Gastroesophageal sphincter (tissue), 4 donors: ENCODE measurements around the gene IPCEF1. TPM values are rescaled to one million over a fixed set of nuclear protein-coding genes. Genes with fewer than 3 reads are reported as not detected.

Experiments used
- ATAC-seq: fragments of 150-250 bp; one replicate; pipeline ENCODE4 v1.9.1; 2016; ENCODE audit warnings: mild to moderate bottlenecking, moderate library complexity
- H3K27ac ChIP-seq, 4 donors: fragments of 200-600 bp; sonication (generic) in 3 of 4; 1 replicate in 3 of 4; 2 replicates in 1 of 4; pipeline ENCODE4 v1.5.1; 2016 to 2019
- H3K27me3 ChIP-seq: fragments of 200-600 bp; sonication (generic); one replicate; pipeline ENCODE4 v1.5.1; 2019
- H3K36me3 ChIP-seq, 2 donors: fragments of 200-600 bp; sonication (generic); one replicate each; pipeline ENCODE4 v1.5.1; 2019; ENCODE audit warnings: control low read depth in 1 of 2
- H3K4me1 ChIP-seq, 3 donors: fragments of 200-600 bp; sonication (generic); 1 replicate in 2 of 3; 2 replicates in 1 of 3; pipeline ENCODE4 v1.5.1; 2016 to 2019; ENCODE audit warnings: control low read depth in 2 of 3
- H3K4me3 ChIP-seq, 2 donors: fragments of 200-600 bp; sonication (generic); one replicate each; pipeline ENCODE4 v1.5.1; 2019; ENCODE audit warnings: mild to moderate bottlenecking in 1 of 2, moderate library complexity in 1 of 2
- H3K9me3 ChIP-seq, 3 donors: fragments of 200-600 bp; sonication (generic); one replicate each; pipeline ENCODE4 v1.5.1; 2017 to 2019; ENCODE audit warnings: control low read depth in 2 of 3
- EP300 ChIP-seq: sonication (generic); formaldehyde crosslinking; IDR thresholded peaks from one replicate; pipeline ENCODE4 v1.6.1; 2017; ENCODE audit warnings: antibody characterized with exemption, mild to moderate bottlenecking
- POLR2A ChIP-seq, 2 donors: fragments of 450-650 bp; IDR thresholded peaks; one replicate each; pipeline ENCODE4 v1.6.1; 2017; ENCODE audit warnings: antibody characterized with exemption in 2 of 2, mild to moderate bottlenecking in 2 of 2, moderate library complexity in 1 of 2
- POLR2AphosphoS5 ChIP-seq: sonication (generic); formaldehyde crosslinking; IDR thresholded peaks from one replicate; pipeline ENCODE4 v1.6.1; 2017; ENCODE audit warnings: antibody characterized with exemption
- WGBS, 2 donors: methylation state at CpG; one replicate each; pipeline ENCODE4 v1.1.5; 2018; ENCODE audit warnings: low coverage in 1 of 2; 5-methylcytosine and 5-hydroxymethylcytosine counted together
- total RNA-seq, 4 donors: library from RNA; depleted of rRNA; stranded (reverse); fragments of >200 nt; gene quantifications; one replicate each; pipeline ENCODE4 v1.1.0, GENCODE V29; 2016
- TF ChIP-seq, protein P1 (sequence below), 4 experiments: fragments of 200-600 bp in 2 of 4; fragments of 450-650 bp in 2 of 4; sonication (generic) in 1 of 4; IDR thresholded peaks; one replicate each; pipeline ENCODE4 v1.5.1; 2017 to 2019; ENCODE audit warnings: antibody characterized with exemption in 4 of 4, mild to moderate bottlenecking in 2 of 4, moderate library complexity in 2 of 4

Gene IPCEF1
- total RNA-seq, 4 donors from 2014 or later: 0.27 to 7.3 (median 1.2) TPM

DNA sequence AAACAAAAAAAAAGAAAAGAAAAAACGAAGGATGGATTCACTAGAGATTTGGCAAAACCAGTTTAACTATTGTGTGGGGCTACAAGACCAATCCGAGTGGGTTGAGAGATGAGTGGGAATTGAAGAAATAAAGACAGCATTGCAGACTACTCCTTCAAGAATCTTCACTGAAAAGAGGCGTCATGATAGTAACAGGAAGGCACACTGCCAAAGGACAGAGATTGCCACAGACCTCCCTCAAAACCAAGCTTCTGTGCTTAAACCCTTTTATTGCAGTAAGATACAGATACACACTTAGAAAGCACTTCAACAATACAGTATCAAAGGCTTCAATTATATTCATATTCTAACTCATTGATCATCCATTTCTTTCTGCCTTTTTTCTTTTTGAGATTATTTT is 103.9 kb downstream of the IPCEF1 start:
- no peak overlapping the region for H3K4me3 ChIP-seq
- H3K27ac ChIP-seq: no peak overlapping the region
- H3K27me3 ChIP-seq: no peaks in the 10 kb centered on the region
- H3K9me3 ChIP-seq: peaks cover 0 to 10% (median 0%) of the 10 kb centered on the region in 3 donors
- no peak for ATAC-seq
- H3K4me1 ChIP-seq: no peaks in the 10 kb centered on the region
- no peak for TF ChIP-seq POLR2A (IDR thresholded peaks at IDR 0.05)
- TF ChIP-seq POLR2AphosphoS5: no peak
- H3K36me3 ChIP-seq: no peaks in the 10 kb centered on the region
- 57 to 70% methylated on average over 3 of the region's 3 CpGs for WGBS, 2 donors

DNA sequence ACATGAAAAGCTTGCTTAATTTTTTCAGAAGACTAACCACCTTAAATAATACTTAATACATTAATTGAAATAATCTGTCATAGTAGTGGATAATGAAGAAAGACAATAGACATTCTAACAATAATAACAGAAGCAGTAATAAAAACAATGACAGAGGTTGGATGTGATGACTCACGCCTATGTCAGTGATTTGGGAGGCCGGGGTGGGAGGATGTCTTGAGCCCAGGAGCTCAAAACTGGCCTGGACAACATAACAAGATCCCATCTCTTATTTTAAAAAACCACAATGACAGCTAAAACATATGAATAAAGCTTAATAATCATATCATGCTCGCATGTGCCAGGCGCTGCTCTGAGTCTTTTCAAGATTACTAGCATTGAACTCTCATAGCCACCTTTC is 105.5 kb downstream of the IPCEF1 start:
- 79 to 80% methylated on average over 4 of the region's 4 CpGs for WGBS, 2 donors
- Histone ChIP-seq H3K36me3 (no peaks in the 10 kb centered on the region), H3K9me3 (peaks cover 0 to 9% (median 0%) of the 10 kb centered on the region in 3 donors), H3K4me3 (no peak overlapping the region), H3K4me1 (no peaks in the 10 kb centered on the region), H3K27me3 (no peaks in the 10 kb centered on the region), H3K27ac (no peak overlapping the region)
- no peak for ATAC-seq
- no peak for TF ChIP-seq EP300

DNA sequence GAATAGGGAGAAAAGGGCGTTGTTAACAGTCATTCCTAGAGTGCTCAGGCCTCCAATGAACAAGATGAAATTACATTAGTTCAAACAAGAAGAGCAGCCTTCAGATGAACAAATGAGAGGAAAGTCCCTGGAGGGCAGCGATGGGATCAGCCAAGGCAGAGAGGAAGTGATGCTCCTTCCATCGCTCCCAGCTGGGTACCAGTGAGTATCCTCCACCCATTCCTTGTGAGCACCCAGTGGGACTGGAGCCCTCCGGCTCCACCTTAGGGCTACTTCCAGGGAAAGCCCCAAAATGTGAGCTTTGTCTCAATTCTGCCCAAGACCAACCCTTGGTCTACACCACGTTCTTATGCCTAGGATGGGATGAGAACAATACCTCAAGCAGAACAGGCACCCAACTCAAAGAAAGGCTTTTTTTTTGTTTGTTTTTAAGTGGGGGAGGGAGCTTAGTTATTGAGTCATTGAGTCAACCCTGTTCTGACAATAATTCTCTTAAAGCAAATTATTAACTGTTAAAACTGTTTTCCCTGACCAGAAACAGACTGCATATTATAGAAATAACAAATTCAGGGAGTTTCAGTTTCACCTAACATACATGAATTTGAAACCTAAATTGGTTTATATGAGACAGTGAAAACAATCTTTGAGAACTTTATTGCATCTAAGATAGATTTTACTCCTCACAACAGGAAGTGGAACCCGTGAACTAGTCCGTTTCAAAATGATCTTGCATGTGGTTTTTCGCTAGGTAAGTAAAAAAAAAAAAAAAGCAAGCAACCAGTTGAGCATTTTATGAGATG is 106.9 kb downstream of the IPCEF1 start:
- H3K4me1 ChIP-seq: no peaks in the 10 kb centered on the region
- no peak overlapping the region for H3K4me3 ChIP-seq
- no peaks in the 10 kb centered on the region for H3K9me3 ChIP-seq
- H3K27ac ChIP-seq: no peak overlapping the region
- H3K36me3 ChIP-seq: no peaks in the 10 kb centered on the region
- TF ChIP-seq POLR2A (IDR thresholded peaks at IDR 0.05): no peak
- WGBS, 2 donors: 86 to 90% methylated on average over 5 to 7 of the region's 8 CpGs
- H3K27me3 ChIP-seq: no peaks in the 10 kb centered on the region
- ATAC-seq: no peak

DNA sequence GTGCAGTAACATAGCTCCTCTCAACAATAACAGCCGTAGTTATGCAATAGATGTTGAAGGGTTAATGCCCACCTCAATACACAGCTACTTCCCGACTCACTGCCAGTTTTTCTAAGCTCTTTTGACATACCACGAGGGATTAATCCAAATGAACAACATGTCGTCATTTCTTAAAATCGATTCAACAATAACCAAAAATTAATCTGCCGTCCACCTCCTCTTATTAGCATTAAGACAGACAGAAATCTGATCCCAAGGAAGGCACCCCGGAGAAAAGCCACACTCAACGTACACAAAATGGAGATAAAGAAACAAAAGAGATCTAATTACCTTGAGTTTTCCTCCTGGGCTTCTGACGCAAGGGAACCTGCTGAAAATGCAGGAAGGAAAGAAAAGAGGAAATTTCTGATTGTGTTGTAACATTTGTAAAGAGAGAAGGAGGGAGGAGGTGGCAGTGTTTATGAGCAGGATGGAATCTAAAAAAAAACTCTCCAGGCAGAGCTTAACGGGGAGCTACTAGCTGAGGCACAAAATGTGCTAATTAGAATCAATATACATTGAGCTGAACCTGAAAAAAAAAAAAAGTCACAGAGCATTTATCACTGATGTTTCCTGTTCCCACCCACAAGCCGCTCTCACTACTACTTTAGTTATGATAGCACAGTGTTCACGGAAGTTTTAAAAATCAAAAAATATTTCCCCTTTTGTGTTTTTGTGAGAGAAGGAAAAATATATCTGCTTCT is 109.3 kb downstream of the IPCEF1 start:
- H3K4me3 ChIP-seq: peak overlapping the region in 1 of 2 donors; percentile 21
- H3K27ac ChIP-seq: no peak overlapping the region
- H3K27me3 ChIP-seq: no peaks in the 10 kb centered on the region
- H3K9me3 ChIP-seq: no peaks in the 10 kb centered on the region
- 28 to 37% methylated on average over 7 to 12 of the region's 12 CpGs for WGBS, 2 donors
- no peaks in the 10 kb centered on the region for H3K4me1 ChIP-seq
- TF ChIP-seq POLR2A (IDR thresholded peaks at IDR 0.05): no peak
- TF ChIP-seq, protein P1, sequence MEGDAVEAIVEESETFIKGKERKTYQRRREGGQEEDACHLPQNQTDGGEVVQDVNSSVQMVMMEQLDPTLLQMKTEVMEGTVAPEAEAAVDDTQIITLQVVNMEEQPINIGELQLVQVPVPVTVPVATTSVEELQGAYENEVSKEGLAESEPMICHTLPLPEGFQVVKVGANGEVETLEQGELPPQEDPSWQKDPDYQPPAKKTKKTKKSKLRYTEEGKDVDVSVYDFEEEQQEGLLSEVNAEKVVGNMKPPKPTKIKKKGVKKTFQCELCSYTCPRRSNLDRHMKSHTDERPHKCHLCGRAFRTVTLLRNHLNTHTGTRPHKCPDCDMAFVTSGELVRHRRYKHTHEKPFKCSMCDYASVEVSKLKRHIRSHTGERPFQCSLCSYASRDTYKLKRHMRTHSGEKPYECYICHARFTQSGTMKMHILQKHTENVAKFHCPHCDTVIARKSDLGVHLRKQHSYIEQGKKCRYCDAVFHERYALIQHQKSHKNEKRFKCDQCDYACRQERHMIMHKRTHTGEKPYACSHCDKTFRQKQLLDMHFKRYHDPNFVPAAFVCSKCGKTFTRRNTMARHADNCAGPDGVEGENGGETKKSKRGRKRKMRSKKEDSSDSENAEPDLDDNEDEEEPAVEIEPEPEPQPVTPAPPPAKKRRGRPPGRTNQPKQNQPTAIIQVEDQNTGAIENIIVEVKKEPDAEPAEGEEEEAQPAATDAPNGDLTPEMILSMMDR (IDR thresholded peaks at IDR 0.05): no peak
- TF ChIP-seq POLR2AphosphoS5: no peak
- no peak for TF ChIP-seq EP300
- H3K36me3 ChIP-seq: no peaks in the 10 kb centered on the region
- ATAC-seq: no peak

DNA sequence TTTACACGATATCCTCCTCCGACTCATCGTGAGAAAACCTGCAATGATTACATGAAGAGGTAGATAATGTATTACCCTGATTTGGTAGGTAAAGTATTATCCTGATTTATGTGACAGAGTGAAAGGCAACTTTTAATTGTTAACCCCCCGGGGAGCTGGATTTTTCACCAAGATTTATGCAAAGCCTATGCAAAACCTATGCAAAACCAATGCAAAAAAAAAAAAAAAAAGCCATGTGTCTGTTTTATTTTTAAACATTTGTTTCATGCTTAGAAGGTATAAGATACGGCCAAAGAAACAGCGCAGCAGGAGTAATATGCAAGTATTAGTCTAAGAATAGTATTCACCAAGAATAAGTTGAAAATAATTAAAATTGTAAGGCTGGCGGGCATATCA is 109.9 kb downstream of the IPCEF1 start:
- TF ChIP-seq, protein P1 (IDR thresholded peaks at IDR 0.05): no peak
- TF ChIP-seq POLR2A (IDR thresholded peaks at IDR 0.05) (no peak), POLR2AphosphoS5 (no peak), EP300 (no peak)
- no peaks in the 10 kb centered on the region for H3K36me3 ChIP-seq
- peak overlapping the region in 1 of 2 donors; percentile 21 for H3K4me3 ChIP-seq
- no peak overlapping the region for H3K27ac ChIP-seq
- 73 to 74% methylated on average over 7 of the region's 7 CpGs for WGBS, 2 donors
- no peaks in the 10 kb centered on the region for H3K9me3 ChIP-seq
- no peak for ATAC-seq
- H3K4me1 ChIP-seq: no peaks in the 10 kb centered on the region
- no peaks in the 10 kb centered on the region for H3K27me3 ChIP-seq

DNA sequence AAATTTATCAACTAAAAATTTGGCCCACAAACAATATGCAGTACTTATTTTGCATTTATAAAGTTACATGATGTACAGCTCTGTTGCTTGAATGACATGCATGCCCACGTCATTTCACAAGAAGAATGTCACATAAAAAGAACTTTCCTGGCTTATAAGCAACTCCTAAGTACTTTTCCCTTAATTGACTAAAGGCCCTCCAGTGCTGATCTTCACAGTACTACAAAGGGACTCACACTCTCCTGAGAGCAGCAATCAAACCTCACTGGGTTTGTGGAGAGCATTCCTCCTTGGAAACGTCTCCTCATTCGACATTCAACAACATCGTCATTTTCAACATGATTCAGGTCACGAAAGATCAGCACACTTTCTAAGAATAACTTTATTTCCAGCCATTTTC is 111.1 kb downstream of the IPCEF1 start:
- Histone ChIP-seq H3K36me3 (no peaks in the 10 kb centered on the region), H3K9me3 (no peaks in the 10 kb centered on the region), H3K27me3 (no peaks in the 10 kb centered on the region), H3K4me3 (no peak overlapping the region), H3K27ac (no peak overlapping the region), H3K4me1 (no peaks in the 10 kb centered on the region)
- TF ChIP-seq, protein P1 (IDR thresholded peaks at IDR 0.05): no peak
- TF ChIP-seq POLR2AphosphoS5: no peak
- no peak for TF ChIP-seq POLR2A (IDR thresholded peaks at IDR 0.05)
- no peak for TF ChIP-seq EP300
- 0 to 71% methylated on average over 1 to 5 of the region's 5 CpGs for WGBS, 2 donors
- ATAC-seq: no peak
